Measurements from ENCODE around the gene CACNG5. TPM values are rescaled to one million over a fixed set of nuclear protein-coding genes. Genes with fewer than 3 reads are reported as not detected.

CACNG5 gene
- polyA plus RNA-seq, 4 donors: 0.06 TPM; not detected in 3

DNA sequence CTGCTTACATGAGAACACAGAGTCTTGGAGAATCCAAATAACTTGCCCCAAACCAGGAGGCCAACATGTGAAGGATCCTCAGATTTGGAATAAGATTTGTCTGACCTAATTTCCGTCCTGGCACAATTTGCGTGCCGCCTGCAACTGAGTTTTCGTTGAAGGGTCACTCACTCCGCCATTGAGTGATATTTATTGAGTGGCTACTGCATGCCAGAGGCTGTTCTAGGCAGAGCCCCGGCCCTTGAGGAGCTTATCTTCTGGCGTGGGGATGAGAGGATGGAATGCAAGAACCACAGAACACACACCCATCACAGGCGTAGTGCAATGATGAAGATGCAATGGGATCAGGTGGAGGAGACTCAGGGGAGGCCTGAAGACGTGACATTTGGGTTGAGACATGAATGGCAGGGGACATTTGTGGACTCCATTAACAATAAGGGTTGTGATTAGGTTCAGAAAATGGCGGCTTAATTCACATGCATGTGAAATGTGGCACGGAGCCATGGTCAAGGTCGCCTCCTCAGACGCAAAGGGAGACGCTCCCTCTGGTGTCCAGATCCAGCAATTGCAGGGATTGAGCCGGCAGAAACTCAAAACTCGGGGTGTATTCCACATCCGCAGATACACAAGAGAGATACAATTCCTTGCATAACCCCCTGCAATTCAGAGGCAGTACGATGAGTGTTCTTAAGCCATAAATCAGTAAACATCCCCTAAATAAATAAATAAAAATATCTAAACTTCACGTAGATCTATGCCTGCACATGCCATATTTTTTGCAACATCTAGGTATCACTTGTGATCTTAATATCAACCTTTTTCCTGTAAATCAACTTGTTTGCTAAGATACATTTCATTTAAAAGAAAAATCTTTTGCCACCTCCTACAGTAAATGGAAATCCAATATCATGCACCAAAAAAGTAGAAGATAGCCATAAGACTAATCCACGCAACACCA, 71.7 kb downstream of the CACNG5 start:
- no peak for FAIRE-seq

DNA sequence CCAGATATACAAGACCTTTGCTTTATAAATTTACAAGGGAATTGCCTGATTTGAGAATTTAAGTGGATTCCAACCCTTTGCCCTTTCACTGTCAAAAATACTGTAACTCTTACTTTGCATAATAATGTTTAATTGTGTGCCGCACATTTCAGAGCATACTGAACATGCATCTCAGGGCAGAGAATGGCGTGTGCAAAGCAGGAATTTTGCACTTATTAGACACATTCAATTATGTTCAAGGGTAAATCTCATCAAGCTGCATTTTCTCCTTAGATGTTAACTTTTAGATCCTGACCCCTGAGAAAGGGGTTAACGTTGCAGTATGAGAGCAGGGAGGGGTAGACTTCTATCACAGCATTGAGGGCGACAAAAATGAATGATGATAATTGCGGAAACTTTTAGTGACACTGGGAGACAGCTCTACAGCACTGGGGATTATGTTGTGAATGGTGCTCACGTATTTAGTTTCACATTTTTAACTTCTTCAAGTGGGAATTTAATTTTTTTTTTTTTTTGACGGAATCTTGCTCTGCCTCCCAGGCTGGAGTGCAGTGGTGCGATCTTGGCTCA, 75.0 kb downstream of the CACNG5 start:
- Histone ChIP-seq H3K9me3 (ENCODE audit: control insufficient read depth in 2 of 2, insufficient read depth in 1 of 2, low read depth in 1 of 2, low read length in 1 of 2) (no peaks in the 10 kb centered on the region), H3K36me3 (ENCODE audit: control insufficient read depth in 3 of 3, insufficient read depth in 2 of 3, low read depth in 1 of 3, low read length in 3 of 3) (no peaks in the 10 kb centered on the region), H3K27me3 (ENCODE audit: control insufficient read depth in 3 of 3, insufficient read depth in 3 of 3, low read length in 3 of 3) (peaks cover 0 to 2% (median 2%) of the 10 kb centered on the region in 3 donors), H3K4me1 (ENCODE audit: control insufficient read depth in 3 of 3, insufficient read depth in 2 of 3, low read depth in 1 of 3, low read length in 2 of 3) (peaks cover 0 to 4% (median 0%) of the 10 kb centered on the region in 3 donors), H3K27ac (ENCODE audit: low read depth in 1 of 3, low read length in 2 of 3) (no peak overlapping the region), H3K4me3 (ENCODE audit: low read depth in 1 of 3, low read length in 3 of 3) (no peak overlapping the region)
- FAIRE-seq: no peak
- 82 to 86% (median 86%) methylated on average over 8 of the region's 8 CpGs for WGBS, 3 donors
- no peak for DNase-seq

More for the DNA sequence above, 71.7 kb downstream of the CACNG5 start:
- H3K9me3 ChIP-seq (ENCODE audit: control insufficient read depth in 2 of 2, insufficient read depth in 1 of 2, low read depth in 1 of 2, low read length in 1 of 2): no peaks in the 10 kb centered on the region
- no peaks in the 10 kb centered on the region for H3K36me3 ChIP-seq (ENCODE audit: control insufficient read depth in 3 of 3, insufficient read depth in 2 of 3, low read depth in 1 of 3, low read length in 3 of 3)
- H3K4me3 ChIP-seq (ENCODE audit: low read depth in 1 of 3, low read length in 3 of 3): no peak overlapping the region
- H3K27me3 ChIP-seq (ENCODE audit: control insufficient read depth in 3 of 3, insufficient read depth in 3 of 3, low read length in 3 of 3): no peaks in the 10 kb centered on the region
- H3K4me1 ChIP-seq (ENCODE audit: control insufficient read depth in 3 of 3, insufficient read depth in 2 of 3, low read depth in 1 of 3, low read length in 2 of 3): peaks cover 0 to 4% (median 0%) of the 10 kb centered on the region in 3 donors
- H3K27ac ChIP-seq (ENCODE audit: low read depth in 1 of 3, low read length in 2 of 3): no peak overlapping the region
- WGBS, 3 donors: 39 to 47% (median 44%) methylated on average over 20 of the region's 20 CpGs
- peak; percentile 80 to 82 for DNase-seq

DNA sequence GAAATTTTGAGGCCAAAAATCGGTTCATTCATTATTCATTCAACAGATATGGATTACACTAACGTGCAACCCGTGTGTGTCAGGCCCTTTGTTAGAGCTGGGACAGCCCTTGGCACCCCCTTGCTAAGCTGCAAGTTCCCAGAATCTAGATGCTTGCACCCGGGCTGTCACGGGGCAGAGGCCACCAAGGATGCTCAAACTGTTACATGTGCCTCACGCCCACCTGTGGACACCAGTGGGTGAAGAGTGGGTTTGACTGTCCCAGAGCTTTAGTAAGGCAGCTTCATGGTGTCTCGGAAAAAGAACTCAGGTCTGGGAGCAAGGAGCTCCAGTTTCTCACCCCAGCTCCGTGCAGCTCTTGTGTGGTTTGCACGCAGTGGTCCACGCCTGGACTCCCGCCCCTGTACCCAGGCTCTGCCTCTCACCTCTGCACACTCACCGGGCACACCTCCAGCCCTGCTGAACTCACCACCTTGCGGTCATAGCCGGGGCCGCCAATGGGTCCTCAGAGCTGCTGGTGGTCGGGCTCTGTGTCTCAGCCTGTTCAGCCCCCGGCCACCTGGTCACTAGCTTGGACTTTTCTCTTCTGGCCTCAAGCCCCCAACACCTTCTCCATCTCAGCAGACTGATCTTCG, 75.9 kb downstream of the CACNG5 start:
- no peak for FAIRE-seq

DNA sequence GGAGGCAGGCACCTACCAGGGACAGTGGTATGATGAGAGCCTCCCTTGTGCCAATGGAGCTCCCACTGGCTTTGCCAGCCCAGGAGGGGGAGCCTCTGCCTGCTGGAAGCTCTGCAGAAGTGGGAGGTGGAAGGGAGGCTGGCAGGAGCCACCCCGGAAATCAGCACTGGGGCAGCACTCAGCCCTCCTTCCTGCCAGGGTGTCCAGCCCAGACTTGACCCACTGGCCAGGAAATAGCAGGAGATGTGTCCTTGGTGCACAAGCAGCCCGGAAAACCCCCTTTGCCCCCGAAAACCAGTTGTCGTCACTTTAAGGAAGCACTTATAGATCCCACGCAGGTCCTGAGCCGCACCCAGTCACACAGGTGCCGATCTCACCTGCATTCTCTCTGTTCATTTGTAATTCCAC, 80.3 kb downstream of the CACNG5 start:
- DNase-seq (peak in 1 of 2 donors; percentile 44), FAIRE-seq (no peak)
- 25 to 64% (median 52%) methylated on average over 6 to 7 of the region's 7 CpGs for WGBS, 3 donors
- H3K27me3 ChIP-seq (ENCODE audit: control insufficient read depth in 3 of 3, insufficient read depth in 3 of 3, low read length in 3 of 3): peaks cover 0 to 2% (median 2%) of the 10 kb centered on the region in 3 donors
- no peaks in the 10 kb centered on the region for H3K4me1 ChIP-seq (ENCODE audit: control insufficient read depth in 3 of 3, insufficient read depth in 2 of 3, low read depth in 1 of 3, low read length in 2 of 3)
- H3K9me3 ChIP-seq (ENCODE audit: control insufficient read depth in 2 of 2, insufficient read depth in 1 of 2, low read depth in 1 of 2, low read length in 1 of 2): no peaks in the 10 kb centered on the region
- H3K27ac ChIP-seq (ENCODE audit: low read depth in 1 of 3, low read length in 2 of 3): no peak overlapping the region
- no peak overlapping the region for H3K4me3 ChIP-seq (ENCODE audit: low read depth in 1 of 3, low read length in 3 of 3)
- H3K36me3 ChIP-seq (ENCODE audit: control insufficient read depth in 3 of 3, insufficient read depth in 2 of 3, low read depth in 1 of 3, low read length in 3 of 3): no peaks in the 10 kb centered on the region

More for the DNA sequence above, 75.9 kb downstream of the CACNG5 start:
- H3K4me3 ChIP-seq (ENCODE audit: low read depth in 1 of 3, low read length in 3 of 3): no peak overlapping the region
- H3K4me1 ChIP-seq (ENCODE audit: control insufficient read depth in 3 of 3, insufficient read depth in 2 of 3, low read depth in 1 of 3, low read length in 2 of 3): no peaks in the 10 kb centered on the region
- no peak for DNase-seq
- H3K27ac ChIP-seq (ENCODE audit: low read depth in 1 of 3, low read length in 2 of 3): no peak overlapping the region
- H3K9me3 ChIP-seq (ENCODE audit: control insufficient read depth in 2 of 2, insufficient read depth in 1 of 2, low read depth in 1 of 2, low read length in 1 of 2): no peaks in the 10 kb centered on the region
- peaks cover 0 to 2% (median 2%) of the 10 kb centered on the region in 3 donors for H3K27me3 ChIP-seq (ENCODE audit: control insufficient read depth in 3 of 3, insufficient read depth in 3 of 3, low read length in 3 of 3)
- H3K36me3 ChIP-seq (ENCODE audit: control insufficient read depth in 3 of 3, insufficient read depth in 2 of 3, low read depth in 1 of 3, low read length in 3 of 3): no peaks in the 10 kb centered on the region
- 83 to 89% (median 88%) methylated on average over 18 of the region's 18 CpGs for WGBS, 3 donors

DNA sequence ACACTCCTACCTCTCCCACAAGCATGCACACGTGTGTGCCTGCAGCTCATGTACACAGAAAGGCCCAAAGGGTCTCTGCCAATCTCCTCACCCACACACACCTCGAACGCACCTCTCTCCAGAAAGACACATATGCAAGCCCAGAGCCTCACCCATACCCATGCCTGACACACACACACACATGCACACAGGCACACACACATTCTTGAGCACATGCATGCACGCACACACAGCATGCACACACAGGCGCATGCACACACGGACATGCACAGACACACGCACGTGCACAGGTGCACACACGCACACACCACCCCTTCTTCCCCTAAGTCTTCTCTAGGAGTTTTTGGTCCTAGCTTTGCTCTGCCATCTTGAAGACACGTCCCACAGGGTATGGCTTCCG, 80.9 kb downstream of the CACNG5 start:
- H3K36me3 ChIP-seq (ENCODE audit: control insufficient read depth in 3 of 3, insufficient read depth in 2 of 3, low read depth in 1 of 3, low read length in 3 of 3): no peaks in the 10 kb centered on the region
- H3K9me3 ChIP-seq (ENCODE audit: control insufficient read depth in 2 of 2, insufficient read depth in 1 of 2, low read depth in 1 of 2, low read length in 1 of 2): no peaks in the 10 kb centered on the region
- H3K4me1 ChIP-seq (ENCODE audit: control insufficient read depth in 3 of 3, insufficient read depth in 2 of 3, low read depth in 1 of 3, low read length in 2 of 3): no peaks in the 10 kb centered on the region
- 89 to 91% (median 90%) methylated on average over 11 of the region's 11 CpGs for WGBS, 3 donors
- peaks cover 0 to 2% (median 2%) of the 10 kb centered on the region in 3 donors for H3K27me3 ChIP-seq (ENCODE audit: control insufficient read depth in 3 of 3, insufficient read depth in 3 of 3, low read length in 3 of 3)
- no peak overlapping the region for H3K4me3 ChIP-seq (ENCODE audit: low read depth in 1 of 3, low read length in 3 of 3)
- H3K27ac ChIP-seq (ENCODE audit: low read depth in 1 of 3, low read length in 2 of 3): no peak overlapping the region
- no peak for FAIRE-seq
- DNase-seq: no peak

DNA sequence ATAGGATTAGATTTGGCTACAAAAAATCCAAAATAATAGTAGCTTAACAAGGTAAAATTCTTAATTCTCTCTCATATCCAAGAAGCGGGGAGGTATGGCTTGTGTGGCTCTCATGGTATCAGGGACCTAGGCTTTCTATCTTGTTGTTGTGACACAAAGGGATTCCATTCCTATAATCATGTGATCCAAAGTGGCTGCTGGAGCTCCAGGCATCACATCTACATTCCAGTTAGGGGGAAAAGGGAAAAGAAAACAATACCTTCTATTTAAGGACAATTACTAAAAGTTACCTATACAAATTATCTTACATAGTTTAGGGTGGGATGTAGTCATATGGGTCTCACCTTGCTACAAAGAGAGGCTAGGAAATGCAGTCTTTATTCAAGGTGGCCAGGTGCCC, 82.0 kb downstream of the CACNG5 start:
- FAIRE-seq: no peak
- WGBS, 3 donors: 90 to 100% (median 96%) methylated on average over 1 of the region's 1 CpG
- Histone ChIP-seq H3K27me3 (ENCODE audit: control insufficient read depth in 3 of 3, insufficient read depth in 3 of 3, low read length in 3 of 3) (peaks cover 0 to 2% (median 0%) of the 10 kb centered on the region in 3 donors), H3K27ac (ENCODE audit: low read depth in 1 of 3, low read length in 2 of 3) (no peak overlapping the region), H3K9me3 (ENCODE audit: control insufficient read depth in 2 of 2, insufficient read depth in 1 of 2, low read depth in 1 of 2, low read length in 1 of 2) (peaks cover 0 to 8% of the 10 kb centered on the region in 2 donors), H3K4me3 (ENCODE audit: low read depth in 1 of 3, low read length in 3 of 3) (no peak overlapping the region), H3K36me3 (ENCODE audit: control insufficient read depth in 3 of 3, insufficient read depth in 2 of 3, low read depth in 1 of 3, low read length in 3 of 3) (no peaks in the 10 kb centered on the region), H3K4me1 (ENCODE audit: control insufficient read depth in 3 of 3, insufficient read depth in 2 of 3, low read depth in 1 of 3, low read length in 2 of 3) (no peaks in the 10 kb centered on the region)
- no peak for DNase-seq

DNA sequence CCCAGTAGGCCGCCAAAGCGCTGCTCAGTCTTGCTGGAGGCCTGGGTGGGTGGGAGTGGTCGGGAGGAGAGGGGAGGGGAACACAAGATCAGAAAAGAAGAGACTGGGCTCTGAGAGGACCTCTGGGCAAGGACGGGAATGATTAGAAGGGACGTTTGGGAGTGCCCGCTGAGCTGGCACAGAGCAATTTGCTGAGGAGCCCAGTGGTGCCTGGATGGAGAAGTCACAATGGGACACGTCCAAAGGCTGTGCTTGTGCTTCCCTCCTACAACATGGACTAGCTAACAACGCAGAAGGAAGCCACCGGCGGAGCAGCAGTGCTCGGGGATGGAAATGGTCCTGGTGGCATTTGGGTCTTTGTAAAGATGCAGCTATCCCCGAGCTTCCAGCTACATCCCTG, 84.0 kb downstream of the CACNG5 start:
- FAIRE-seq: no peak

DNA sequence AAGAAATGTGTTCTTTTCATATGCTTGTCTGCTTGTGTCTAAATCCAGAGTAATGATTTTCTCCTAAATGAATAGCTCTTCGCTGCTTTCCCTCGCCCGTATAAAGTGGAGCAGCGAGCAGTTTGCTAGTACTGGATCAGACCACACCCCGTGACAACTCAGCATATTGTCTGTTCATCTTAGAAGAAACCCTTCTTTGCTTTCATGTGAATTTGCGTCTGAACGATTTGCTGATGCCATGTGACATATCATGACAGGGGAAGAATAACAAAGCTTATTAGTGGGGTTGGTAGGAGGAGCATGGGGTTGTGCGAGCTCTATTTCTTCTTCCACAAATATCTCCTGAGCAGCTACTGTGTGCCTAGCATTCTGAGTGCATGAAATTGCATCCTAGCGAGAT, 85.5 kb downstream of the CACNG5 start:
- FAIRE-seq: no peak
- no peaks in the 10 kb centered on the region for H3K36me3 ChIP-seq (ENCODE audit: control insufficient read depth in 3 of 3, insufficient read depth in 2 of 3, low read depth in 1 of 3, low read length in 3 of 3)
- no peak overlapping the region for H3K4me3 ChIP-seq (ENCODE audit: low read depth in 1 of 3, low read length in 3 of 3)
- peaks cover 0 to 9% of the 10 kb centered on the region in 2 donors for H3K9me3 ChIP-seq (ENCODE audit: control insufficient read depth in 2 of 2, insufficient read depth in 1 of 2, low read depth in 1 of 2, low read length in 1 of 2)
- H3K4me1 ChIP-seq (ENCODE audit: control insufficient read depth in 3 of 3, insufficient read depth in 2 of 3, low read depth in 1 of 3, low read length in 2 of 3): no peaks in the 10 kb centered on the region
- DNase-seq: no peak
- no peaks in the 10 kb centered on the region for H3K27me3 ChIP-seq (ENCODE audit: control insufficient read depth in 3 of 3, insufficient read depth in 3 of 3, low read length in 3 of 3)
- 73 to 82% (median 79%) methylated on average over 9 of the region's 9 CpGs for WGBS, 3 donors
- no peak overlapping the region for H3K27ac ChIP-seq (ENCODE audit: low read depth in 1 of 3, low read length in 2 of 3)

More for the DNA sequence above, 84.0 kb downstream of the CACNG5 start:
- no peak for DNase-seq
- Histone ChIP-seq H3K27me3 (ENCODE audit: control insufficient read depth in 3 of 3, insufficient read depth in 3 of 3, low read length in 3 of 3) (peaks cover 0 to 2% (median 0%) of the 10 kb centered on the region in 3 donors), H3K27ac (ENCODE audit: low read depth in 1 of 3, low read length in 2 of 3) (no peak overlapping the region), H3K4me1 (ENCODE audit: control insufficient read depth in 3 of 3, insufficient read depth in 2 of 3, low read depth in 1 of 3, low read length in 2 of 3) (no peaks in the 10 kb centered on the region), H3K36me3 (ENCODE audit: control insufficient read depth in 3 of 3, insufficient read depth in 2 of 3, low read depth in 1 of 3, low read length in 3 of 3) (no peaks in the 10 kb centered on the region), H3K4me3 (ENCODE audit: low read depth in 1 of 3, low read length in 3 of 3) (no peak overlapping the region), H3K9me3 (ENCODE audit: control insufficient read depth in 2 of 2, insufficient read depth in 1 of 2, low read depth in 1 of 2, low read length in 1 of 2) (peaks cover 0 to 9% of the 10 kb centered on the region in 2 donors)
- WGBS, 3 donors: 73 to 84% (median 76%) methylated on average over 12 of the region's 12 CpGs
